ENCODE data around the gene IL16.
"Not testable (repeated sequence)": the region's sequence is repeated elsewhere in the genome, so short reads cannot be mapped to it uniquely, and the experiment has no call there.

IL16 gene

DNA sequence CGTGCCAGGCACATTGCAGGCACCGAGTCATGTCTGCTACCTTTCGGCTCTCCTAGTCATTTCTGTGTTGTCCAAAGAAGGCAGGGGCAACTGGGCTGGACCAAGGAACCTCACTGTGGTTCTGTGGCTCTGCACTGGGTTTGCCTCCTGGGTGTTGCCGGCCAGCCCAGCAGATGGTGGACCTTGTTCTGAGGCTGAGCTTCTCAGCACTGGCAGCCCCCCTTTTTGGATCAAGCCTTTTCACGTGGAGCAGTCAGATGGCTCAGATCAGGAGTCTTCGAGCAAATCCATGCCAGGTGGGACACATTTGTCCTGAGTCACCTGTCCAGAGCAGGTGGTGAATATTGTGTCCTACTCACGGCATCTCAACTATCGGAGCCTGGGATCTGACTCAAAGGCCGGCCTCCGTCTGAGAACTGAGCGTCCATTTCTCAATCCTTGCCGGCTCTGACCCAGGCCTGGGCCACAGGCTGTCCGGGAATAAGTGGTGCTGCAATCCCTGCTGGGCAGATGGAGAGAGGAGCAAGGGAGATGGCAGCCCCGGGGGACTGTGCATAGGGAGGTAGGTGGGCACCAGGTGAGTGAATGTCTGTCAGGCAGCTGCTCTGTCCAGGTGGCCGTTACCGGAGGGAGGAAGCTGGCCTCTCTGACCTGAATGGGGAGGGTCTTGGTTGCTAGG, at the start of gene IL16:
TSS of gene IL16 (plus strand) at position 304 of the 679 bp plus-strand sequence. CDS start 28,521 bp downstream, outside the sequence.
- no peak for DNase-seq (ENCODE audit: low read depth in 2 of 2)

DNA sequence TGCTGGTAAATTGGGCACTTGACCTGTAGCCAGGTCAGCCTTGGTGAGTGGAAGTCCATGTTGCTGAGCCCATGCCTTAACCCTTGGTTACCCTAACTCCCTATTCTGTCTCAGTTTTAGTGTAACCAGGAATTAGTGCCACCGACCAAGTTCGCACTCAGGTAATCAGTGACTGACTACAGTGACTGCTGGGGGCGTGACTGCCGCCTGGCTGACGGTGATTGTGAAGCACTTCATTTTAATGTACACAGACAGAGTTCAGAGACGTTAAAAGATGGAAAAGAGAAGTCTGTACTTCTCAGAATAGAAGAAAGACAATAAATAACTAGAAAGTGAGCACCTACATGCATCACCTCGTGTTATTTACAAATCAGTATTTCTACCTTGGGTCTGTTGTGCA, 45.3 kb upstream of the IL16 start:
- DNase-seq (ENCODE audit: low read depth in 2 of 2) = no peak

DNA sequence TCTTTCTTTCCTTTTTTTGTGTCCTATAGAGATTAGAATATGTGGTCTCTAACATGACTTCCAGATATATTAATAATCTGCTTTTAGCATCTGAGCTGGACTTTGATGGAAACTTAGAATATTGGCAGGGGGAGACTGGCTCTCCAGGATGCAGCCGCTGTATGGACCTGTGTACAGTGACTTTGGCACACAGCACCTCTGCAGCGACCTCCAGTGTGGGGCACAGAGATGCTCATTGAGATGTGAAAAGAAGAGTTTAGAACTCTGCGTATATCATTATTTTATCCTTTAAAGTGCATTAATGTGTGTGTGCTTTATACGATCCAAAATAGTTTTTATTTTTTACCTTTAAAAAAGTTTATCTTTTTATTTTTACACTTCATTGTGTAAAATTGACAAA, 44.3 kb upstream of the IL16 start:
- no peak for DNase-seq (ENCODE audit: low read depth in 2 of 2)

DNA sequence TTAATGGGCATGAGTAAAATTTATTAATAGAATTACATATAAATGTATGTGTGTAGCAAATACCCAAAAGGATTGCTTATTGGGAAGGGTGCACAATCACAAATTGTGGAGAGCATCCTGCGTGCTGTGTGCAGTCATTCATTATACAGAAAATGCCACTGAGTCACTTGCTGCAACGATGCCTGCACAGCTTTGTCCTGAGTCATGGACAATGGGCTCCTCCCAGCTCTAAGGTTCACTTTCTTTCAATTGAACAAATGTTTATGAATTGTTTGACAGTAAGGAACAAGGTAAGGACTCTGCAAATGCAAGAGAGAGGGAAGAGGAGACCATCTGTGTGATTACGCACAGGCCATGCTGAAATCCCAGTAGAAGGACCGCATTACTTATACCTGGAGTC, 43.9 kb upstream of the IL16 start:
- DNase-seq (ENCODE audit: low read depth in 2 of 2) = no peak

DNA sequence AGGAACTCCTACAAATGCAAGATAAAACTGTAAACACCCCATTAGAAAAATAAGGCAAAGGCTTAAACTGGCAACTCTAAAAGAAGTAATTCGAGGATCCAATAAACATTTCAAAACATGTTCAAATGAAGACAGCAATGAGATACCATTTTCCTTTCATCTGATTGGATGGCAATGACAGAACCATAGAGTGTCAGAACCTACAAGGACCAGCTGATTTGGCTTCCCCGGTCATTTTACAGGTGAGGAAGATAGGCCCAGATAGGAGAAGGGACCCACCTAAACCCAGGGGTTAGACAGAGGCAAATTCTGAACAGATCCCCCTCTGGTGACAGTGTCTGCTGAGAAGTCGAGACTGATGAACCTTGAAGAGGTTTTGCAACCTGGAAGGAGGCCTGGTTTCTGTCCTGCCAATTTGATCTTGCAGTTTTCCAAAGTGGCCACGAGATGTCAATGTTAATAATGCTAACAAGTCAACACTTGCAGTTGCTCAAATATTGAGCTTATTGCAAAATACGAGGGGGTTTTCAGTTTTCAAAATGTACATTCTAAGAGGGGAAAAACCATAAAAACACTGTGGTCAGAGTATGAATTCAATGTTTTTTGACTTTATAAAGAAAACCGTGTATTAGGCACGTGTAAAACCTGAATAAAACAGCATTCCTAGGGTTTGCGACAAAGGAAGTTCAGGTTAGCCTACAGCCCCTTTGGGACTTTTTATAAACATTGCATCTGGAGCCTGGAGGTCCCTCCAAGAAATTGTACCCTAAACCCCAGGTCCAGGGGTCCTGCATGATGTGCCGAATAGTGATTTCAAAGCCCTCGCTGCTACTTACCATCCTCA, 41.1 kb upstream of the IL16 start:
- no peak for DNase-seq (ENCODE audit: low read depth in 2 of 2)

DNA sequence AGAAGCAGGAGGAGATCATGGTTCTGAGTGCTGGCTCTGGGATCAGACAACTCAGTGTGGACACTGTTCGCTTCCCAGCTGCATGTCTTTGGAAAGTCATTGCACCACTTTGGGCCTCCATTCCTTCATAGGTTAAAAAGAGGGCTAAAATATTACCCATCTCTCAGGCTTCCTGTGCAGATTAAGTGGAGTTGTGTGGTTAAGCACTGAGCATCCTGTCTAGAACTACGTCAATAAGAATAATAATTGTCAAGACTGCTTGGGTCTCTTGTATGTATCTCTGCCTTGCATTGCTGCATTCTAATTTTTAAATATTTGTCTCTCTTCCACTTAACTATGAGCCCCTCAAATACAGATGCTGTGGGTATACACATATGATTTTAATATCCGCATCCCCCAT, 40.4 kb upstream of the IL16 start:
- DNase-seq (ENCODE audit: low read depth in 2 of 2) = no peak

DNA sequence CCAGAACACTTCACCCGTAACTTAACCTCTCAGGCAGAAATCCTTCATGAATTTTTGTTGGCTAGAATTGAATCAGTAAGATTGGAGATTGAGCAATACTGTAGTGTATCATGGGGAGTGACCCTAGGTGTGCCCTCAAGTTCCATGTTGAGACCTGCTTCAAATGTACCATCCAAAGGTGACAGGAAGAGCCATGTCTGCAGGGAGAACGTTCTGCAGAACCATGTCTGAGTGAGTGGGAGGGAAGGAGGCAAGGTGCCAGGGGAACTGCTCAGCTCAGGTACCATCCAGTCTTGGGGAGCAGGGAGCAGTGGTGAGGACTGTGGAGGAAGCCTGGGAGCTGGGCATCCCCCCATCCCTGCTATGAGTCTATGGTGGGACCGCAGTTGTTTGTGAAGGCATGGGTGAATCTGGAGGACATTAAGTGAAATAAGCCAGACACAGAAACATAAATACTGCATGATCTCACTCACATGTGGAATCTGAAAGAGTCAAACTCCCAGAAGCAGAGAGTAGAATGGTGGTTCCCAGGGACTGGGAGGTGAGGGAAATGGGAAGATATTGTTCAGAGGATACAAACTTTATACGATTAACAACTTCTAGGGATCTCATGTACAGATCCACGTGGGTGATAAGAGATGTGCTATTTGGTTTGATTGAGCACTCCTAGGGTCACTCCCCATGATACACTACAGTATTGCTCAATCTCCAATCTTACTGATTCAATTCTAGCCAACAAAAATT, 39.3 kb upstream of the IL16 start:
- DNase-seq (ENCODE audit: low read depth in 2 of 2) = no peak

DNA sequence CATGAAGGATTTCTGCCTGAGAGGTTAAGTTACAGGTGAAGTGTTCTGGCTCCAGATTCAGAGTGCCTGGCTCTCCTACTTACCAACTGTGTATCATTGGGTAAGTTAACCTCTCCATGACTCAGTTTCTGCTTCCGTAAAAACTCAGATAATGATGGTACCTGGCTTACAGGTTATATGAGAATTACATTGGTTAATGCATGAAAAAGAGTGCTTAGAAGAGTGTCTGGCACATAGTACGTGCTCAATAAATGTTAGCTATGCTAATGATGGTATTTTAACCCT, 38.8 kb upstream of the IL16 start:
- DNase-seq (ENCODE audit: low read depth in 2 of 2) = no peak

DNA sequence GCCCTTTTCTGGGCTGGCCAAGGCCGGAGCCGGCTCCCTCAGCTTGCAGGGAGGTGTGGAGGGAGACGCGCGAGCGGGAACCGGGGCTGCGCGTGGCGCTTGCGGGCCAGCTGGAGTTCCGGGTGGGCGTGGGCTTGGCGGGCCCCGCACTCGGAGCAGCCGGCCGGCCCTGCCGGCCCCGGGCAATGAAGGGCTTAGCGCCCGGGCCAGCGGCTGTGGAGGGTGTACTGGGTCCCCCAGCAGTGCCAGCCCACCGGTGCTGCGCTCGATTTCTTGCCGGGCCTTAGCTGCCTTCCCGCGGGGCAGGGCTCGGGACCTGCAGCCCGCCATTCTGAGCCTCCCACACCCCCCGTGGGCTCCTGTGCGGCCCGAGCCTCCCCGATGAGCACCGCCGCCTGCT, 38.1 kb upstream of the IL16 start:
- DNase-seq (ENCODE audit: low read depth in 2 of 2) = not testable (repeated sequence)

DNA sequence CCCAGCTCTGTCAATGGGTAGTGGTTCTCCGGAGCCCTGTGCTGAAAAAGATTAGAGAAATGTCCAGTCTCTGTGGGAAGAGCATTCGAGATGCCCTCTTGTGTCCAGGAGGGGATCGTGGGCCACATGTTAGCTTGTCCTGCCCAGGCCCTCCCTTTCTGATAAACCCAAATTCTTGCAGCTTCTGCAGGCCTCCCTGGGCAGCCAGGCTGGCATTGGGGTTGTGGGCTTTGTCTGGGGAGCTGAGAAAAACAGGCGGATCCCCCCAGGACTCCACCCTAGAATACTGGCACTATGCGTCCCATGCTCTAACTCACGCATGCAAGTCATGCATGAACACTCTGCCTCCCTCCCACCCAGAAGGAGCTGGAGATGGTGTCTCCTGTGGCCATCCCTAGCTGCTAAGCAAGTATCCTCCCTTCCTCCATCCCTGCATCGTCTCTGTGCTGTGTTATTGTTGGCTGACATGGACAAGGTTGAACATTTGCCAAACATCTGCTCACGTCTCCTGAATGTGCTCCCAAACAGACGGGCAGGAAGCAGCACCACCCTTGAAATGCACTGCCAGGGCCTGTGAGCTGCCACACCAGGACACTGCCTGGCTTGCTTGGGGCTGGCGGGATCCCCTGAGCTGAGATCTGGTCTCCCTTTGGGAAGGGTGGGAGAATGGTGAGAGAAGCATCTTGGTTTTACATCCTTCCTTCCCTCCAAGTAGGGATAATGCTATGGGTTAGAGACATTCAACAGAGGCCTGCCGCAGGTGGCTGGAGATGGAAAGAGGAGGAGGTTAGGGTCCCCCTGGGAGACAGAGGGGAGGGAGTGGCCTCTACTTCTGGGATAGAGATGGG, 36.1 kb upstream of the IL16 start:
- DNase-seq (ENCODE audit: low read depth in 2 of 2) = no peak

DNA sequence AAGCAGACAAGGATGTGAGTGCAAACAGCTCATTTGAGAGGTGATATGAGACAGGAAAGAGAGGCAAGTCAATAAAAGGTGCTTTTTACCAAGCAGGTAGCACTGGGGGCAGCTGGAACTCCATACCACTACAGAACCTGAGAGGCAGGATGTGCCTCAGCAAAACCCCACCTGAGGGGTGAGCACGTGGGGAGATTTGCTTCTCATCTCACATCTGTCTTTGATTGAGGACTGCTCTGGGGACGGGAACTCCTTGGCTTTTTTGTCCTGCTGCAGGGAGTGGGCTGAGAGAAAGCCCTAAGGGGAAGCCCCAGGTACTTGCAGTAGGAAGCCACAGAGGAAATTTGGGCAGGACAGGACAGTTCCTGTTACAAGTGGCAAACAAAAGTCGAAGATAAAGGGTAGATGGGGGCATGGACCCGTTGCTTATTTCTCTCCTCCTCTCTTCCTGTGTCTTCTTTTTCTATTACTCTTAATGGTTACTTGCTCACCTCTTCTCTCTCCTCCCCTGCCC, 35.5 kb upstream of the IL16 start:
- DNase-seq (ENCODE audit: low read depth in 2 of 2) = no peak

DNA sequence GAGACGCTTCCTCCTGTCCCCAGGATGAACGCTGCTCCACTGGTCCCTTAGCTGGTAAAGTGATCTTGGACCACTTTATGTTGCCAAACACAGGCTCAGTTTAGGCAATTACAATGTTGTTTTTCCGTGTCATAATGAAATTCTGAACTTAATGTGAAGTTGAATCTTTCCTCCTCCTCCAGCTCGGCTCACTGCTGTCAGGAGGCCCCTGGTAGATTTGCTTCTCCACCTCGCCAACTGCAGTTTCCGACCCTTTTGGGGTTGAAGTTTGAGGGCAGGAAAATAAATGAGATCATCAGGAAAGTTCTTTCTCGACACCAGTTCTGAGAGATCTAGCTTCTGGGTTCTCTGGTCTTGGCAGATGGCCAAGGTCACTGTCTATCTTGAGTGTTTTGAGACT, 34.8 kb upstream of the IL16 start:
- no peak for DNase-seq (ENCODE audit: low read depth in 2 of 2)

DNA sequence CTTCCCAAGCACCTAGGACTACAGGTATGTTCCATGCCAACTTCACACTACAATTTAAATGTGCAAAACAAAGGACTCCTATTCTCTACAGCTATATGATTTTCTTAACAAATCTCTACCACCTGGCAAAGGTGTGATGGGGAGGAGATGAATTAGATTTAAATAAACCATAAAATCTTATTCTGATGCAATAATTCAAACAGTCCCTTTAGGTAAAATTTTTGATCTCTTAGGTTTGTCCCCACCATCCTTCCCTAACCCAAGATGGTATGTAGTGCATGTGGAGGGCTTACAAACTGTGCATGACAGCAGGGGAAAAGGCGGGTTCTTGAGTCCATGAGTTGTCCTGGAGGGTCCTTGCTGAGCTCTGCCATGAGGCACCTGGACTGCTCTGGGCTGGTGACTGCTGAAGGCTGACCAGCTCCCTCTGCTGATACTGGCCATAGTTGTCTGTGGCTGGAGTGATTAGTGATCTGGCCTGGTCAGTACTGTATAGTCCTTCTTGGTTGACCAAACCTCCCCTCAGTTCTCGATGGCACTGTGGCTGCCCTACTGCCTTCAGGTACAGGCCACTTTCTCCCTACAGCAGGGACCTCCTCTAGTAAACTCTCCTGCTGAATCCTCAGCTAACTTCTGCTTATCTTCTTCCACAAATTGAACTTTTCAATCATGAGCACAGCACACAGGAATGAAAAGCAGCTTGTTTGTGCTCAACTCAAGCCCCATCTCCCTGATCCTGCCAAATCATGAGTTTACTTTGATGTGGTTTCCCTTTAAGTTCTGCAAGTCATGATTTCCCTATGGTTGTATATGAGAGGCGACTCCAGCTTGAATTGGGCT, 32.5 kb upstream of the IL16 start:
- DNase-seq (ENCODE audit: low read depth in 2 of 2) = no peak

DNA sequence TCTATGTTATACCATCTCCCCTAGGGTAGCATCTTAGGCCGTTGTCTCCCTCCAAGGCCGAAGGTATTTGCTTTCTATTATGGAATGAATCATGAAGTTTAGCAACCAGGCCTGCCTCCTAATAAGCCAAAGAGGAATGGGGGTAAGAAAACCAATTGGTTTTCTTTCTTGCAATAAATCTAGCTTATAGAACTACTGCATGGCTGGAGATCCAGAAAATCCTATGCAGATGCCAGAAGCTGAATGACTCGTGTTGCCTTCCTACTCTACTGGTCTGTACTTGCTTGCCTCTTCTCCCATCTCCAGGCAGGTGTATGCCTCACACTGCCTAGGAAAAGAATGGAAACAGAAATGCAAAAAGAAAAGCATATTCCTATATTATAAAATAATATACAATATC, 31.1 kb upstream of the IL16 start:
- DNase-seq (ENCODE audit: low read depth in 2 of 2) = no peak

DNA sequence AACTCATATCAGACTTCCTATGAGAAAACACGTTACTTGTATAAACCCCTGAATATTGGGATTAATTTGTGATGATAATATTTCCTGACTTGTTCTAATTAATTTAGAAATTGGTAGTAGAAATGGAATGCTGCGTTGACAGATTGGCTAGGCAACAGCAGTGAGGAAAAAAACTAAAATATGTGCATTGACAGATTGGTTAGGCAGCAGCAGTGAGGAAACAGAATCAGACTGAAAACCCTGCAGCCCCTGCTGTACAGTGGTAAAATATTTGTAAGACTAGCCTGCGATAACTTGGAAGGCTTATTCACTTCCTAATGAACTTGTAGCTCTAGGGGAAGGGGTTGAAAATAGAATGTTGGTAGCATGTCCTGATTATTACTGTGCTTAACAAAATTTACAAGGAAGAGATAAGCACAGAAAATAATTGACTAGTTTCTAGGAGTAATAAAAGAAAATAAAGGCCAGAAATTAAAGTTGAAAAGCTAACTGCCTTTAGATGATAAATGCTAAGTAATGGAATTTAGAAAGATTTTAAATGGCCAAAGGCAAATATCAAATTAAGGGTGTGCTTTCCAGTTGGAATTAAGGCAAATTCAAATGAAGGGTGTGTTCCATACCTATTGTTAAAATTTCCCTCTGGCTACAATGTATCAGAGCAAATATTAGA, 29.9 kb upstream of the IL16 start:
- DNase-seq (ENCODE audit: low read depth in 2 of 2) = no peak

DNA sequence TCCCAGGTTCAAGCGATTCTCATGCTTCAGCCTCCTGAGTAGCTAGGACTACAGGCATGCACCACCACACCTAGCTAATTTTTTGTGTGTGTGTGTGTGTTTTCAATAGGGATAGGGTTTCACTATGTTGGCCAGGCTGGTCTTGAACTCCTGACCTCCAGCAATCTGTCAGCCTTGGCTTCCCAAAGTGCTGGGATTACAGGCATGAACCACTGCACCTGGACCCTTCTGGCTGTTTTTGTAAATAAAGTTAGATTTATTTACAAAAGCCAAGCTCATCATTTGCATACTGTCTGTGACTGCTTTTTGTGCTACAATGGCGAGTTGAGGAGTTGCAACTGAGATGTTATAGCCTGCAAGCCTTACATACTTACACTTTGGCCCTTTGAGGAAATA, 28.6 kb upstream of the IL16 start:
- DNase-seq (ENCODE audit: low read depth in 2 of 2) = no peak

DNA sequence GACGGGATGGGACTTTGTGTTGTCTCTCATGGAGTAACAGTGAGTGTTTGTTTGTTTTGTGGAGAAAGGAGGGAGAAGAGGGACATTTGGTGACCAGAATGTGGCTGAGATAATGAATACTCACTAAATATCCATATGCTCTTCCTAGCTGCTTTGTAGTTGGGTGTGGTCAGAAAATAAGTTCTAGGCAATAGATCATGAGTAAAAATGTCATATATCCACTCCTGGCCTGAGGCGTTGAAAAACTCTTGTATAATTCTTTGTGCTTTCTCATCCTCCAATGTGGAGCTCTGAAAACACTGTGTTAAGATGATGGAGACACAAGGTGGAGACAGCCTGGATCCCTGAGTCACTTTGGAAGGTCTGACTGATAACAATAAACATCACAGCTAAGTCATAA, 28.0 kb upstream of the IL16 start:
- no peak for DNase-seq (ENCODE audit: low read depth in 2 of 2)

DNA sequence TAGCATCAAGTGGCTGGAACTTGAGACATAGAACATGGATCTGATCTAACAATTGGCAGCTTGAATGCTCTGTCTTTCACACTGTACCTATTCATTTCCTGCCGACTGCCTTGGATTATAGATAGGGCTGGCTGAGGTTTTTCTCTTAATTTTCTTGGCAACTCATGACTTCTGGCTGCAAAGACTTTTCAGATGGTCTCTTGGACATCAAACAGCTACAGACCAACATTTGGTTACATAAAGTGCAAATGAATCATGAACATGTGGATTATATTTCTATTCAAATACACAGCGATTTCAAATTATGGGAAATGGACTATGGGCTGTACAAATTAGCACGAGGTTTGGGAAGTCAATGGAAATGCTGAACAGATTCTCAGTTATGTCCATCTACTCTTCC, 26.2 kb upstream of the IL16 start:
- DNase-seq (ENCODE audit: low read depth in 2 of 2) = no peak

DNA sequence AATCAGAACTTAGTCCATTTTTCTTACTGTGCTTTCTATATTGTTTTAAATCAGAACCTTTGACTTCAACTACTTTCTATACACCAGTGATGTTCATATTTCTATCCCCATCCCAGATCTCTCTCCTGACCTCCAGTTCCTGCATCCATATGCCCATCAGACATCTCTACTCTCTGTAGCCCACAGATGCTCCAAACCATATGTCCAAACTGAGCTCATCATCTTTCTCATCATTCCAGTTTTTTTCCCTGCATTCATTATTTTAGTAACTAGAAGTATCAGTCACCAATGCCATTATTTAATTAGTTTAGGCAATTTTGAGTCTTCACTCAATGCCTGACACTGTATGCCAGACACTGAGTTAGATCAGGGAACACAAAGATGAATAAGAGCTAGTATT, 25.4 kb upstream of the IL16 start:
- DNase-seq (ENCODE audit: low read depth in 2 of 2) = no peak

DNA sequence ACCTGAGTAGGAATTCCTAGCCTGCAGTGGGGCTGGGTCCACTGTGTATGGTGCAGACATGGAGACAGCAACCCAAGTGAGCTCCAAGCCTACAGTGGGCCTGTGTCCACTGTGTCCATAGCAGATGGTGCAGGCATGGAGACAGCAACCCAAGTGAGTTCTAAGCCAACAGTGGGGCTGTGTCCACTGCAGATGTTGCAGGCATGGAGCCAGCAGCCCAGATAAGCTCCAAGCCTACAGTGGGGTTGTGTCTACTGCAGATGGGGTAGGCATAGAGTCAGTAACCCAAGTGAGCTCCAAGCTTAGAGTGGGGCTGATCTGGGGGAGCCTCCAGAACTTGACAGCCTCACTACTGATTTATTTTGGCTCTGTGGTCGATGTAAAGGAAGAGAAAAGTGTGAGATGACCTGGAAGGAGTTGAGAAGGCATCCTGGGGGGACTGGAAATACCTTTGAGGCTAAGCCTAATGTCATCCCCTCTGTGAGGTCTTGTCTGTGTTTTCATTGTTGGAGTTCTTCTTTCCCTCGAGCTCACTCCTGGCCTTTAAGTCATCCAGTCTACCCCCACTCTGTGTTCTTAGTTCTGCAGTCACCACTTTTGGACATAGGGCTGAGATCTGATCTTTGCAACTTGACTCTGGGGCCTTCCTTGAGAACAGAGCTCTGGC, 22.4 kb upstream of the IL16 start:
- no peak for DNase-seq (ENCODE audit: low read depth in 2 of 2)

All from stimulated activated CD8-positive, alpha-beta memory T cell treated with anti-CD3 and anti-CD28 coated beads, Interleukin-2, amount 100 ng/mL, for 1 hour (primary cell).